Body of pancreas (tissue), 4 donors: ENCODE measurements around the gene COL15A1. TPM values are rescaled to one million over a fixed set of nuclear protein-coding genes. Genes with fewer than 3 reads are reported as not detected.

ENCODE experiments used
- ATAC-seq: fragments of 150-250 bp; one replicate; pipeline ENCODE4 v1.9.1; 2016
- DNase-seq, 4 donors: peaks; one replicate each; pipeline ENCODE4 v3.0.0-alpha.2; 2019
- H3K27ac ChIP-seq, 4 donors: fragments of 200-600 bp; sonication (generic); 1 replicate in 3 of 4; 2 replicates in 1 of 4; pipeline versions ENCODE4 v1.5.1 to v1.6.1; 2016 to 2019; ENCODE audit warnings: mild to moderate bottlenecking in 1 of 4, mixed read lengths in 1 of 4, moderate library complexity in 1 of 4
- H3K27me3 ChIP-seq, 2 donors: fragments of 200-600 bp; sonication (generic); one replicate each; pipeline ENCODE4 v1.6.0; 2016; ENCODE audit warnings: mild to moderate bottlenecking in 1 of 2
- H3K36me3 ChIP-seq, 2 donors: fragments of 200-600 bp; sonication (generic); replicated peaks in 1 of 2; 2 replicates each; pipeline ENCODE4 v1.5.1; 2016; ENCODE audit warnings: low read depth in 2 of 2; ENCODE audit not compliant: insufficient read depth in 1 of 2
- H3K4me1 ChIP-seq: fragments of 200-600 bp; sonication (generic); one replicate; pipeline ENCODE4 v1.6.0; 2016
- H3K4me3 ChIP-seq, 2 donors: fragments of 200-600 bp; sonication (generic); 1 replicate in 1 of 2; 2 replicates in 1 of 2; pipeline ENCODE4 v1.5.1; 2016 to 2019
- H3K9me3 ChIP-seq, 3 donors: fragments of 200-600 bp; sonication (generic); 1 replicate in 2 of 3; 2 replicates in 1 of 3; pipeline ENCODE4 v1.5.1; 2016
- POLR2A ChIP-seq, 3 donors: fragments of 450-650 bp; IDR thresholded peaks; one replicate each; pipeline ENCODE4 v1.6.1; 2016; ENCODE audit warnings: antibody characterized with exemption in 3 of 3, mild to moderate bottlenecking in 2 of 3
- WGBS, 2 donors: methylation state at CpG; one replicate each; pipeline ENCODE4 v1.1.5; 2017; 5-methylcytosine and 5-hydroxymethylcytosine counted together
- intact Hi-C: fragments of 100-400 bp; cut with DNase I; formaldehyde crosslinking; loops from one replicate; pipeline ENCODE4 v1.15.1; 2023
- total RNA-seq, 2 donors: library from RNA; depleted of rRNA; stranded (reverse); fragments of >200 nt; gene quantifications; one replicate each; pipeline ENCODE4 v1.1.0, GENCODE V29; 2016
- TF ChIP-seq, protein P1 (sequence below), 7 experiments: fragments of 450-650 bp in 4 of 7; fragments of 200-600 bp in 3 of 7; sonication (generic) in 3 of 7; IDR thresholded peaks; one replicate each; pipeline ENCODE4 v1.5.1; 2016 to 2019; ENCODE audit warnings: antibody characterized with exemption in 7 of 7

The COL15A1 gene
- total RNA-seq, 2 donors from 2014 or later = 6.7 to 55.4 TPM

GRCh38 chr9:98935071-98935505 lies 8.6 kb upstream of the COL15A1 start:
- DNase-seq (no peak), ATAC-seq (no peak)
- intact Hi-C loops = no loop called here
- TF ChIP-seq POLR2A (IDR thresholded peaks at IDR 0.05) = no peak
- TF ChIP-seq, protein P1, sequence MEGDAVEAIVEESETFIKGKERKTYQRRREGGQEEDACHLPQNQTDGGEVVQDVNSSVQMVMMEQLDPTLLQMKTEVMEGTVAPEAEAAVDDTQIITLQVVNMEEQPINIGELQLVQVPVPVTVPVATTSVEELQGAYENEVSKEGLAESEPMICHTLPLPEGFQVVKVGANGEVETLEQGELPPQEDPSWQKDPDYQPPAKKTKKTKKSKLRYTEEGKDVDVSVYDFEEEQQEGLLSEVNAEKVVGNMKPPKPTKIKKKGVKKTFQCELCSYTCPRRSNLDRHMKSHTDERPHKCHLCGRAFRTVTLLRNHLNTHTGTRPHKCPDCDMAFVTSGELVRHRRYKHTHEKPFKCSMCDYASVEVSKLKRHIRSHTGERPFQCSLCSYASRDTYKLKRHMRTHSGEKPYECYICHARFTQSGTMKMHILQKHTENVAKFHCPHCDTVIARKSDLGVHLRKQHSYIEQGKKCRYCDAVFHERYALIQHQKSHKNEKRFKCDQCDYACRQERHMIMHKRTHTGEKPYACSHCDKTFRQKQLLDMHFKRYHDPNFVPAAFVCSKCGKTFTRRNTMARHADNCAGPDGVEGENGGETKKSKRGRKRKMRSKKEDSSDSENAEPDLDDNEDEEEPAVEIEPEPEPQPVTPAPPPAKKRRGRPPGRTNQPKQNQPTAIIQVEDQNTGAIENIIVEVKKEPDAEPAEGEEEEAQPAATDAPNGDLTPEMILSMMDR (IDR thresholded peaks at IDR 0.05) = no peak
- Histone ChIP-seq H3K27me3 (no peaks in the 10 kb centered on the region), H3K9me3 (no peaks in the 10 kb centered on the region), H3K36me3 (no peaks in the 10 kb centered on the region), H3K27ac (no peak overlapping the region), H3K4me3 (no peak overlapping the region), H3K4me1 (peaks cover 1% of the 10 kb centered on the region)
- 65 to 67% methylated on average over 3 of the region's 3 CpGs for WGBS, 2 donors

GRCh38 chr9:98940276-98940675 lies 3.4 kb upstream of the COL15A1 start:
- ATAC-seq = no peak
- Histone ChIP-seq H3K4me1 (peaks cover 19% of the 10 kb centered on the region), H3K27me3 (no peaks in the 10 kb centered on the region), H3K4me3 (no peak overlapping the region), H3K36me3 (no peaks in the 10 kb centered on the region), H3K27ac (no peak overlapping the region), H3K9me3 (no peaks in the 10 kb centered on the region)
- WGBS, 2 donors = 68% methylated on average over 3 of the region's 3 CpGs
- DNase-seq = no peak
- TF ChIP-seq, protein P1 (IDR thresholded peaks at IDR 0.05) = no peak
- TF ChIP-seq POLR2A (IDR thresholded peaks at IDR 0.05) = no peak
- intact Hi-C loops = no loop called here

- WGBS, 2 donors = 83 to 94% methylated on average over 7 to 8 of the region's 8 CpGs
- intact Hi-C loops = no loop called here
- ATAC-seq (no peak), DNase-seq (no peak)
- H3K4me1 ChIP-seq = peaks cover 19% of the 10 kb centered on the region
- no peaks in the 10 kb centered on the region for H3K36me3 ChIP-seq
- H3K27ac ChIP-seq = no peak overlapping the region
- TF ChIP-seq, protein P1 (IDR thresholded peaks at IDR 0.05) = no peak
- TF ChIP-seq POLR2A (IDR thresholded peaks at IDR 0.05) = no peak
- no peaks in the 10 kb centered on the region for H3K9me3 ChIP-seq
- no peak overlapping the region for H3K4me3 ChIP-seq
- H3K27me3 ChIP-seq = no peaks in the 10 kb centered on the region
These were observed 1.7 kb upstream of the COL15A1 start for GRCh38 chr9:98941946-98942523.

DNA sequence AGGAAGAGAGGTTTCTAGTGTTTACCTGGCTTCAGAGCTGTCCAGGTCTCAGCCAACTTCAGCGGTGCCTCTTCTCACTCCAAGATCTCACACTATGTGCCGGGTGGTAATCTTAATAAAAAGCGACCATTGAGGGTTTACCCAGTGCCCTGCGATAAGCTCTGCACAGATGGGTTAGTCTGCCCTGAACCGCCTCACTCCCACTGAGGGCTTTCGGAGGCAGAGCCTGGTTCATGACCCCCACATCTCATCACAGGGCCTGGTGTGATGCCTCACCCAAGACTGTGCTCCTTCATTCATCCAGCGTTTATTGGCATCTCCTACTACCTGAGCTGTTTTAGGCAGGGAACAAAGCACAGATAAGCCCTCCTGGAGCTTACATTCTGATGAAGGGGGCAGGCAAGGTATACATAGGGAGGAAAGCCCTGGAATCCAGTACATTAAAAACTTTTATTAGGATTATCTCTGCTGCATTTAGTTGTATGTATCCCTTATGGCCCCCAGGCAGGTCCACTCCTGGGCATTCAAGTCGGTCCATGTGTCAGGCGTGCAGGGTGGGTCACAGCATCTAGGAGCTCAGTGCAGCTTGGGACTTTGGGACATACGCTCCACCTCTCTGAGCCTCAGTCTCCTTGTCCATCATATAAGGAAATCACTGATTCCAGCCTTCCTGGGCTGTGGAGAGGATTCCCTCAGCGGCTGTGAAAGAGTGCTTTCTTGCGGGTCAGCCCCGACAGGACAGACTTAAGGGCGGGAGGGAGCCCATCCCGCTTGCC lies 613 bp upstream of the COL15A1 start:
- no peaks in the 10 kb centered on the region for H3K36me3 ChIP-seq
- no peak overlapping the region for H3K4me3 ChIP-seq
- DNase-seq (no peak), ATAC-seq (peak; percentile 20)
- no peaks in the 10 kb centered on the region for H3K27me3 ChIP-seq
- TF ChIP-seq POLR2A (IDR thresholded peaks at IDR 0.05) = no peak
- TF ChIP-seq, protein P1 (IDR thresholded peaks at IDR 0.05) = no peak
- H3K27ac ChIP-seq = peak overlapping the region in 3 of 4 donors; percentile 38 to 49 (median 39)
- WGBS, 2 donors = 47 to 69% methylated on average over 6 to 13 of the region's 15 CpGs
- intact Hi-C loops = no loop called here
- no peaks in the 10 kb centered on the region for H3K9me3 ChIP-seq
- H3K4me1 ChIP-seq = peaks cover 19% of the 10 kb centered on the region
